Liver (tissue), 9 donors: ENCODE measurements around the gene ARHGAP19. TPM values are rescaled to one million over a fixed set of nuclear protein-coding genes. Genes with fewer than 3 reads are reported as not detected.

ENCODE experiments used
- DNase-seq: peaks from one replicate; pipeline ENCODE4 v3.0.0-alpha.2; 2017; ENCODE audit warnings: low spot score
- H3K27ac ChIP-seq, 2 donors: one replicate each; pipeline ENCODE4 v1.7.0; 2013; ENCODE audit warnings: inconsistent platforms in 2 of 2, low read length in 2 of 2, control low read depth in 1 of 2, low read depth in 1 of 2, mild to moderate bottlenecking in 1 of 2
- H3K27me3 ChIP-seq, 4 donors: one replicate each; pipeline versions ENCODE4 v1.6.1 to v1.7.0; 2013; ENCODE audit warnings: low read length in 3 of 4, inconsistent platforms in 1 of 4, mild to moderate bottlenecking in 1 of 4, moderate library complexity in 1 of 4; ENCODE audit not compliant: control insufficient read depth in 4 of 4, insufficient read depth in 4 of 4
- H3K36me3 ChIP-seq, 4 donors: one replicate each; pipeline versions ENCODE4 v1.6.1 to v1.7.0; 2013; ENCODE audit warnings: low read length in 3 of 4, mild to moderate bottlenecking in 3 of 4, low read depth in 1 of 4, moderate library complexity in 1 of 4; ENCODE audit not compliant: control insufficient read depth in 4 of 4, insufficient read depth in 3 of 4
- H3K4me1 ChIP-seq, 4 donors: one replicate each; pipeline versions ENCODE4 v1.6.1 to v1.7.0; 2013; ENCODE audit warnings: low read length in 3 of 4, mild to moderate bottlenecking in 3 of 4, moderate library complexity in 1 of 4; ENCODE audit not compliant: control insufficient read depth in 4 of 4, insufficient read depth in 4 of 4
- H3K4me3 ChIP-seq, 3 donors: one replicate each; pipeline versions ENCODE4 v1.6.1 to v1.7.0; 2013; ENCODE audit warnings: low read length in 3 of 3, control low read depth in 1 of 3, low read depth in 1 of 3, mild to moderate bottlenecking in 1 of 3
- H3K9ac ChIP-seq, 2 donors: one replicate each; pipeline ENCODE4 v1.7.0; 2013; ENCODE audit warnings: low read length in 2 of 2, mild to moderate bottlenecking in 2 of 2, moderate library complexity in 2 of 2, control low read depth in 1 of 2, low read depth in 1 of 2
- H3K9me3 ChIP-seq, 4 donors: one replicate each; pipeline versions ENCODE4 v1.6.1 to v1.7.0; 2013; ENCODE audit warnings: low read length in 3 of 4; ENCODE audit not compliant: control insufficient read depth in 4 of 4
- CTCF ChIP-seq: fragments of 150-350 bp; IDR thresholded peaks from 2 replicates; pipeline ENCODE4 v1.5.1; 2017; ENCODE audit warnings: improper control_type of control experiment, low read depth, low read length; ENCODE audit not compliant: missing input control
- EGR1 ChIP-seq, 2 donors: IDR thresholded peaks; 2 replicates each; pipeline ENCODE4 v1.6.1; 2016 to 2018; ENCODE audit warnings: antibody characterized with exemption in 2 of 2, low read depth in 2 of 2
- FOXA2 ChIP-seq: IDR thresholded peaks from 2 replicates; pipeline ENCODE4 v1.6.1; 2016; ENCODE audit warnings: antibody characterized with exemption
- HNF4A ChIP-seq, 2 donors: conservative IDR thresholded peaks; 2 replicates each; pipeline ENCODE4 v1.6.1; 2016; ENCODE audit warnings: antibody characterized with exemption in 2 of 2, mild to moderate bottlenecking in 2 of 2
- HNF4G ChIP-seq: IDR thresholded peaks from 2 replicates; pipeline ENCODE4 v1.6.1; 2016; ENCODE audit warnings: antibody characterized with exemption
- NR2F2 ChIP-seq: IDR thresholded peaks from 2 replicates; pipeline ENCODE4 v1.6.1; 2016; ENCODE audit warnings: antibody characterized with exemption
- RAD21 ChIP-seq, 2 donors: IDR thresholded peaks; 2 replicates each; pipeline ENCODE4 v1.6.1; 2016; ENCODE audit warnings: antibody characterized with exemption in 2 of 2, mild to moderate bottlenecking in 2 of 2
- SP1 ChIP-seq: IDR thresholded peaks from 2 replicates; pipeline ENCODE4 v1.6.1; 2018; ENCODE audit warnings: antibody characterized with exemption, mild to moderate bottlenecking
- YY1 ChIP-seq: IDR thresholded peaks from 2 replicates; pipeline ENCODE4 v1.6.1; 2016; ENCODE audit warnings: antibody characterized with exemption, mild to moderate bottlenecking
- WGBS: extraction: QIAGEN DNeasy Blood & Tissue Kit; methylation state at CpG from one replicate; pipeline ENCODE4 v1.1.7; 2013; 5-methylcytosine and 5-hydroxymethylcytosine counted together
- polyA plus RNA-seq, 2 donors: library from polyadenylated mRNA; stranded (reverse) in 1 of 2; unstranded in 1 of 2; fragments of 200-250 nt in 1 of 2; fragments of >200 nt in 1 of 2; fragmentation: Nextera tagmentation in 1 of 2; extraction: Ambion mirVana in 1 of 2; gene quantifications; one replicate each; pipeline versions ENCODE4 v1.2.1 to v1.2.3, GENCODE V29; 2013 to 2015
- total RNA-seq, 2 donors: library from RNA; depleted of rRNA; stranded (reverse); fragments of >200 nt; gene quantifications; one replicate each; pipeline ENCODE4 v1.2.3, GENCODE V29; 2014
- TF ChIP-seq, protein P1 (sequence below): IDR thresholded peaks from 2 replicates; pipeline ENCODE4 v1.6.1; 2016; ENCODE audit warnings: antibody characterized with exemption
- TF ChIP-seq, protein P2 (sequence below): IDR thresholded peaks from 2 replicates; pipeline ENCODE4 v1.6.1; 2016; ENCODE audit warnings: antibody characterized with exemption
- TF ChIP-seq, protein P3 (sequence below): IDR thresholded peaks from 2 replicates; pipeline ENCODE4 v1.6.1; 2016; ENCODE audit warnings: antibody characterized with exemption
- donor health status: healthy.
- donor health status: healthy.
- donor health status: healthy.
- donor health status: healthy.
- donor health status: healthy.

The ARHGAP19 gene
- total and polyA plus RNA-seq, 4 donors: 1.6 to 23.4 (median 3.6) TPM

- TF ChIP-seq EGR1 (IDR thresholded peaks at IDR 0.05; ENCODE audit: low read depth in 2 of 2) (no peak), SP1 (no peak), YY1 (no peak)
These were observed 30.8 kb downstream of the ARHGAP19 start (continued) for GRCh38 chr10:97261656-97262055.

GRCh38 chr10:97261183-97261582 lies 31.3 kb downstream of the ARHGAP19 start:
- Histone ChIP-seq H3K9me3 (no peaks in the 10 kb centered on the region), H3K36me3 (peaks cover 0 to 3% (median 1%) of the 10 kb centered on the region in 4 donors), H3K9ac (no peak overlapping the region), H3K4me3 (no peak overlapping the region), H3K27ac (no peak overlapping the region), H3K4me1 (no peaks in the 10 kb centered on the region), H3K27me3 (no peaks in the 10 kb centered on the region)
- WGBS: 82% methylated on average over 2 of the region's 2 CpGs
- no peak for DNase-seq
- no peak for TF ChIP-seq RAD21 (IDR thresholded peaks at IDR 0.05)
- TF ChIP-seq, protein P1, sequence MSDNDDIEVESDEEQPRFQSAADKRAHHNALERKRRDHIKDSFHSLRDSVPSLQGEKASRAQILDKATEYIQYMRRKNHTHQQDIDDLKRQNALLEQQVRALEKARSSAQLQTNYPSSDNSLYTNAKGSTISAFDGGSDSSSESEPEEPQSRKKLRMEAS: no peak
- TF ChIP-seq NR2F2: no peak
- TF ChIP-seq HNF4G: no peak
- TF ChIP-seq, protein P2, sequence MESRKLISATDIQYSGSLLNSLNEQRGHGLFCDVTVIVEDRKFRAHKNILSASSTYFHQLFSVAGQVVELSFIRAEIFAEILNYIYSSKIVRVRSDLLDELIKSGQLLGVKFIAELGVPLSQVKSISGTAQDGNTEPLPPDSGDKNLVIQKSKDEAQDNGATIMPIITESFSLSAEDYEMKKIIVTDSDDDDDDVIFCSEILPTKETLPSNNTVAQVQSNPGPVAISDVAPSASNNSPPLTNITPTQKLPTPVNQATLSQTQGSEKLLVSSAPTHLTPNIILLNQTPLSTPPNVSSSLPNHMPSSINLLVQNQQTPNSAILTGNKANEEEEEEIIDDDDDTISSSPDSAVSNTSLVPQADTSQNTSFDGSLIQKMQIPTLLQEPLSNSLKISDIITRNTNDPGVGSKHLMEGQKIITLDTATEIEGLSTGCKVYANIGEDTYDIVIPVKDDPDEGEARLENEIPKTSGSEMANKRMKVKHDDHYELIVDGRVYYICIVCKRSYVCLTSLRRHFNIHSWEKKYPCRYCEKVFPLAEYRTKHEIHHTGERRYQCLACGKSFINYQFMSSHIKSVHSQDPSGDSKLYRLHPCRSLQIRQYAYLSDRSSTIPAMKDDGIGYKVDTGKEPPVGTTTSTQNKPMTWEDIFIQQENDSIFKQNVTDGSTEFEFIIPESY: no peak
- TF ChIP-seq CTCF: no peak

- peaks cover 0 to 8% (median 1%) of the 10 kb centered on the region in 4 donors for H3K36me3 ChIP-seq
- TF ChIP-seq, protein P3, sequence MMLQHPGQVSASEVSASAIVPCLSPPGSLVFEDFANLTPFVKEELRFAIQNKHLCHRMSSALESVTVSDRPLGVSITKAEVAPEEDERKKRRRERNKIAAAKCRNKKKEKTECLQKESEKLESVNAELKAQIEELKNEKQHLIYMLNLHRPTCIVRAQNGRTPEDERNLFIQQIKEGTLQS: no peak
- TF ChIP-seq EGR1 (IDR thresholded peaks at IDR 0.05; ENCODE audit: low read depth in 2 of 2): no peak
- TF ChIP-seq, protein P2: no peak
- TF ChIP-seq YY1: no peak
- TF ChIP-seq FOXA2: no peak
- TF ChIP-seq CTCF: no peak
- no peak for TF ChIP-seq HNF4A (conservative IDR thresholded peaks at IDR 0.05)
- H3K27me3 ChIP-seq: no peaks in the 10 kb centered on the region
- no peak overlapping the region for H3K27ac ChIP-seq
- no peak for DNase-seq
- H3K9ac ChIP-seq: no peak overlapping the region
- H3K4me1 ChIP-seq: no peaks in the 10 kb centered on the region
- WGBS: 90% methylated on average over 1 of the region's 1 CpG
- H3K9me3 ChIP-seq: no peaks in the 10 kb centered on the region
- no peak overlapping the region for H3K4me3 ChIP-seq
These were observed 33.3 kb downstream of the ARHGAP19 start for GRCh38 chr10:97259119-97259518.
